Neutrophil (primary cell): Measurements from ENCODE around the gene CCDC171.

Source experiments
- H3K27ac ChIP-seq: fragments of 200-600 bp; sonication (generic); 2 replicates; pipeline ENCODE4 v1.5.1; 2016; ENCODE audit warnings: mild to moderate bottlenecking, moderate library complexity
- H3K27me3 ChIP-seq: fragments of 200-600 bp; sonication (generic); 2 replicates; pipeline ENCODE4 v1.6.0; 2016; ENCODE audit warnings: mild to moderate bottlenecking
- H3K36me3 ChIP-seq: fragments of 200-600 bp; sonication (generic); 2 replicates; pipeline ENCODE4 v1.5.1; 2017
- H3K4me1 ChIP-seq, 2 experiments: fragments of 200-600 bp in 1 of 2; sonication (generic) in 1 of 2; 1 replicate in 1 of 2; 2 replicates in 1 of 2; pipeline versions ENCODE4 v1.5.1 to v1.6.1; 2013 to 2016; ENCODE audit warnings: low read depth in 1 of 2, low read length in 1 of 2, mild to moderate bottlenecking in 1 of 2, moderate library complexity in 1 of 2; ENCODE audit not compliant: control insufficient read depth in 1 of 2, insufficient read depth in 1 of 2
- H3K4me3 ChIP-seq, 2 experiments: fragments of 200-600 bp in 1 of 2; sonication (generic) in 1 of 2; 1 replicate in 1 of 2; 2 replicates in 1 of 2; pipeline ENCODE4 v1.5.1; 2013 to 2016; ENCODE audit warnings: low read depth in 1 of 2, low read length in 1 of 2, mild to moderate bottlenecking in 1 of 2, moderate library complexity in 1 of 2
- H3K9me3 ChIP-seq: fragments of 200-600 bp; sonication (generic); 2 replicates; pipeline ENCODE4 v1.5.1; 2016
- CTCF ChIP-seq: fragments of 200-600 bp; sonication (generic); IDR thresholded peaks from 2 replicates; pipeline ENCODE4 v1.5.1; 2016; ENCODE audit warnings: antibody characterized with exemption

CCDC171 gene

GRCh38 chr9:15606643-15607472, 54.0 kb downstream of the CCDC171 start:
- peak; percentile 76 for TF ChIP-seq CTCF
- no peak overlapping the region for H3K27ac ChIP-seq

GRCh38 chr9:15612962-15613361, 60.1 kb downstream of the CCDC171 start:
- Histone ChIP-seq H3K27ac (no peak overlapping the region), H3K27me3 (no peaks in the 10 kb centered on the region), H3K9me3 (no peaks in the 10 kb centered on the region), H3K36me3 (no peaks in the 10 kb centered on the region), H3K4me1 (no peaks in the 10 kb centered on the region), H3K4me3 (no peak overlapping the region)
- TF ChIP-seq CTCF, result no peak

More at GRCh38 chr9:15606643-15607472, 54.0 kb downstream of the CCDC171 start:
- Histone ChIP-seq H3K4me1 (no peaks in the 10 kb centered on the region), H3K4me3 (no peak overlapping the region), H3K36me3 (no peaks in the 10 kb centered on the region), H3K9me3 (no peaks in the 10 kb centered on the region), H3K27me3 (no peaks in the 10 kb centered on the region)

DNA sequence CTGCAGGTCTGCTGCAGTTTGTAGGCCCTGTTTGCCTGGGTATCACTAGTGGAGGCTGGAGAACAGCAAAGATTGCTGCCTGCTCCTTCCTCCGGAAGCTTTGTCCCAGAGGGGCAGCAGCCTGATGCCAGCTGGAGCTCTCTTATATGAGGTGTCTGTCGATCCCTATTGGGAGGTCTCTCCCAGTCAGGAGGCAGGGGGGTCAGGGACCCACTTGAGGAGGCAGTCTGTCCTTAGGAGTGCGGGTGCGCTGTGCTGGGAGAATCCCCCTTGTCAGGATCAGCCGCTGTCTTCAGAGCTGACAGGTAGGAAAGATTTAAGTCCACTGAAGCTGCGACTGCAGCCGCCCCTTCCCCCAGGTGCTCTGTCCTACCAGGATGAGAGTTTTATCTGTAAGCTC, 64.9 kb downstream of the CCDC171 start:
- Histone ChIP-seq H3K36me3 (no peaks in the 10 kb centered on the region), H3K4me1 (no peaks in the 10 kb centered on the region), H3K27ac (no peak overlapping the region), H3K4me3 (no peak overlapping the region), H3K9me3 (no peaks in the 10 kb centered on the region), H3K27me3 (no peaks in the 10 kb centered on the region)
- no peak for TF ChIP-seq CTCF

GRCh38 chr9:15618540-15619331, 65.9 kb downstream of the CCDC171 start:
- no peak overlapping the region for H3K4me3 ChIP-seq
- no peak overlapping the region for H3K27ac ChIP-seq
- no peaks in the 10 kb centered on the region for H3K4me1 ChIP-seq
- TF ChIP-seq CTCF, result no peak
- H3K9me3 ChIP-seq, result no peaks in the 10 kb centered on the region
- no peaks in the 10 kb centered on the region for H3K36me3 ChIP-seq
- H3K27me3 ChIP-seq, result no peaks in the 10 kb centered on the region

DNA sequence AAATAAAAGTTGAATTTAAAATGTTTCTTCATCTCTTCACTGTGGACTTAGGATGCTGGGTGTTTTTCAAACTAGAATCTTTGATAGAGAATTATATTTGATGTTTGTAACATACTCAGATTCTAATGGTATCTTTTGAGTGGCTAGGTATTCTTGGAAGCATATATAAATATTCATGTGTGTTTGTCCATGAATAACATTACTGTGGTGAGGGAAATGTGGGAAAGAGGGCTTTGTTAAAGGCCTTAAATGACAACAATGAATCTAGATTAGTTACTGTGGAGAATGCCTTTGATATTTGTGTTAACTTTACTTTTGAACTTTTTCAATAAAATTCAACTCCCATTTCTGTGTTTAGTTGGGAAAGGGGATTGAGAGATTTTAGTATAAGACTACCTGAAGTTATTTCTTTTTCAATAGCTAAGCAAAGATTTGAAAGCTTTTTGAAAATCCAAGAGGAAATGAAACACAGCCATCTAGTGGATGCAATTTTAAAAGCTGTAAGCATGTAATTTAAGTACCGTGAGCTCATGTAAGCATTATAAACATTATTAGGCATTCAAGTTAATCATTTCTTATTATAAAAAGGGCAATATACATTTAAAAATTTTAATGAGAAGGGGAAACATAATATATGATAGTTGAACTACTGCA, 69.6 kb downstream of the CCDC171 start:
- Histone ChIP-seq H3K4me1 (no peaks in the 10 kb centered on the region), H3K36me3 (no peaks in the 10 kb centered on the region), H3K4me3 (no peak overlapping the region), H3K27ac (no peak overlapping the region), H3K9me3 (no peaks in the 10 kb centered on the region), H3K27me3 (no peaks in the 10 kb centered on the region)
- TF ChIP-seq CTCF, result no peak
